Umbilical cord (tissue), 2 donors: ENCODE measurements around the gene CRCP. TPM values are rescaled to one million over a fixed set of nuclear protein-coding genes. Genes with fewer than 3 reads are reported as not detected.
"Not testable (repeated sequence)": the region's sequence is repeated elsewhere in the genome, so short reads cannot be mapped to it uniquely, and the experiment has no call there.

Source experiments
- DNase-seq: peaks from one replicate; pipeline ENCODE4 v3.0.0-alpha.2; 2015; ENCODE audit warnings: low spot score
- total RNA-seq: library from RNA; depleted of rRNA; stranded (reverse); fragments of >200 nt; gene quantifications from one replicate; pipeline ENCODE4 v1.2.3, GENCODE V29; 2014; ENCODE audit warnings: low replicate concordance; ENCODE audit not compliant: insufficient read depth

The CRCP gene
- total RNA-seq, 1 donor from 2014 or later, result 59.5 TPM

DNA sequence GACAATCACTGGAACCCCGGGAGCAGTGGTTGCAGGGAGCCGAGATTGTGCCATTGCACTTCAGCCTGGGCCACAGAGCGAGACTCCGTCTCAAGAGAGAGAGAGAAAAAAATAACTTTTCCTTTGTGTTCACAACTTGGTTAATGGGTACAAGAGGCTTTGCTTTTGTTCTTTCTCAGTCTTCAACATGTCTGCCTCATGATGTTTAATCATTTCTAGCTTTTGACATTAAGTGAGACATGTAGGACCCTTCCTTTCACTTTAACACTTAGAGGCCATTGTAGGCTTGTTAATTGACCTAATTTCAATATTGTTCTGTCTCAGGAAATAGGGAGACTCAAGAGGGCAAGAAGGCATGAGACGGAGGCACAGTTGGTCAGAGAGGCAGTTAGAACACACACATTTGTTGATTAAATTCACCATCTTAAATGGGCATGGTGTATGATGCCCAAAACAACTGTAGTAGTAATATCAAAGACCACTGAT lies 9.3 kb upstream of the CRCP start:
- DNase-seq, result no peak

DNA sequence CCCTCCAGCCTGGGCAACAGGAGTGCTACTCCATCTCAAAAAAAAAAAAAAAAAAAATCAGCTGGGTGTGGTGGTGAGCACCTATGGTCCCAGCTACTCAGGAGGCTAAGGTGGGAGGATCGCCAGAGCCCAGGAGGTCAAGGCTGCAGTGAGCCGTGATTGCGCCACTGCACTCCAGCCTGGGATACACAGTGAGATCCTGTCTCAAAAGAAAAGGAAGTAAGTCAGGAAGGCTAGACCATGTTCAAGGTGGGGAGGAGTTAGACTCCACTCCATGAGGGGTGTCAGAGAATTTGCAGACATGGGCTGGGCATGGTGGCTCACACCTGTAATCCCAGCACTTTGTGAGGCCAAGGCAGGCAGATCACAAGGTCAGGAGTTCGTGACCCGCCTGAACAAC lies 6.2 kb upstream of the CRCP start:
- not testable (repeated sequence) for DNase-seq

DNA sequence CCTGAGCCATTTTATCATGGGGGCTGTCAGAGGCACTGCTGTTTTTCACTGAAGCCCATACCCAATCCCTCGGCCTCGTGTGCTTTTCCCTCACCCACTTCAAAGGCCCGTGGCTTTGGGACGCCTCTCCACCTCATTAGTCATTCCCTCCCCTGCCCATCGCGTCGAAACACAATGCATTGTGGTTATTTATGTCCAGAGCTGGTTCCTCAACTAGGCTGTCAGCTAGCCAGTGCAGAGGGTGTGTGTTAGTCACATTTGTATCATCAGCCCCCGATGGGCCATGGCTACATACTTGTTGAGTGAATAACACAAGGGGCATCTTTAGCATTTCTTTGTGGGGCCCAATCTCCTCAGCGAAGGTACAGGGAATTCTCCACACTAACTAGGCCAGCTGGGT lies 3.8 kb upstream of the CRCP start:
- DNase-seq, result no peak

DNA sequence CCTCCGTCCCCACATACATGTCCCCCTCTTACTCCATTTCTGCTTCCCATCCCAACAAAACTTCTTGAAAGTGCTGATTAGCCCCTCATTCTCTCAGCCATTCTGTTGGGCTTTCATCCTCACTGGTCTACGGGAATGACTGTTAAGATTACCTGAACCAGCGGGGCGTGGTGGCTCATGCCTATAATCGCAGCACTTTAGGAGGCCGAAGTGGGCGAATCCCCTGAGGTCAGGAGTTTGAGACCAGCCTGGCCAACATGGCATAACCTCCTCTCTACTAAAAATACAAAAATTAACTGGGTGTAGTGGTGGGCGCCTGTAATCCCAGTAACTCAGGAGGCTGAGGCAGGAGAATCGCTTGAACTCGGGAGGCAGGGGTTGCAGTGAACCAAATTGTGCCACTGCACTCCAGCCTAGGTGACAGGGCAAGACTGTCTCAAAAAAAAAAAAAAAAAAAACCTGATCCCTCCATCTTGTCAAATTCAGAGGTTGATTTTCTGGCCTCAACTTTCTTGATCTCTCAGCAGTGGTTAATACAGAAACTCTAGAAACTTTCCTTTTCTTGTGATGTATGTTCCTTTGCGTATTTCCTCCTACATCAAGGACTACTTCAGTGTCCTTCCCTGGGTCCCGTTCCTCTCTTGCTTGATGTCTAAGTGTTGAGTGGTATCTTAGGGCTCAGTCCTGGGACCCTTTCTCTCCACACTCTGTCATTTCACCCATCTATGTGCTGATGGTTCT lies 2.2 kb downstream of the CRCP start:
- not testable (repeated sequence) for DNase-seq

GRCh38 chr7:66118603-66119002 lies 4.0 kb downstream of the CRCP start:
- DNase-seq, result no peak

DNA sequence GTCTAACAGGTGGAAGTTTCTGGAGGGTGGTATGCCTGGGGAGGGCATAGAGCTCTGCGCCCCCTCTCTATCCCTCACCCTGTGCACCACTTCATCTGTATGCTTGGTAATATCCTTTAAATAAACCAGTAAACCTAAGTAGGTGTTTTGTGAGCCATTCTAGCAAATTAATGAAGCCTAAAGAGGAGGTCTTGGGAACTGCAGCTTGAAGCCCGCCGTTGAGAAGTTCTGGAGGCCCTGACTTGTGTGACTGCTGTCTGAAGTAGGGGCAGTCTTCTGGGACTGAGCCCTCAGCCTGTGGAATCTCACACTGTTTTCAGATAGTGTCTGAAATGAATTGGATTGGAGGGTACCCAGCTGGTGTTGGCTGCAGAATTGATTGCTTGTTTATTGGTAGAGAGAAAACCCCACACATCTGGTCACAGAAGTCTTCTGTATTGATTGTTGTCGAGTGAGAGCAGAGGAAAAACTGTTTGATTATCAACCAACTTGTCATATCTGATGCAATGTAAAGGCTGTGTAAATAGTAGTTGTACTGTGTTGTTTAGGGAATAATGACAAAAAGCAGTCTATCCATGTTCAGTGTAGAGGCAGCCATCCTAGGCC lies 4.7 kb downstream of the CRCP start:
- DNase-seq, result no peak

DNA sequence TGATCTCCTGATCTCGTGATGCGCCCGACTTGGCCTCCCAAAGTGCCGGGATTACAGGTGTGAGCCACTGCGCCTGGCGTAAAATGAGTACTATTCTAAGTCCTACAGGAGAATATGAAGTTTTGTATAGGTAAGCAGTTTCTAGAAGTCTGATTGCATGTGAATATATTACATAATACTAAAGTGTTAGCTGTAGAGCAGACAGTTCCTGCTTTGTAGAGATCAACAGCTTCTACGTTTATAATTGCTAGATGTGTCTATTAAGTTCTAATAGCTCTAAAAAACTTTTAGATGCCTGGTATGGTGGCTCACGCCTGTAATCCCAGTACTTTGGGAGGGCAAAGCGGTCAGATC lies 8.5 kb downstream of the CRCP start:
- DNase-seq, result no peak

DNA sequence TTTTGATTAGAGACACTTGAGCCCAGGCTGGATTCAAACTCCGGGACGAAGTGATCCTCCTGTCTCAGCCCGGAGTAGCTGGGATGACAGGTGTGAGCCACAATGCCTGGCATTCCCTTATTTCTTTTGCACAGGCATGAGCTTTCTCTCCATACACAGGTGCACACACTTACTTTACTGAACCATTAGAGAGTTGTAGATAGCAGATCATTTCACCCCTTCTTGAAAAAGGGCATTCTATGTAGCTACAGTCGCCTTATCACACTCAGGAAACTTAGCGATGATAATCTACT lies 9.9 kb downstream of the CRCP start:
- DNase-seq, result not testable (repeated sequence)

GRCh38 chr7:66125052-66125694 lies 10.5 kb downstream of the CRCP start:
- DNase-seq, result no peak

GRCh38 chr7:66125781-66126352 lies 11.2 kb downstream of the CRCP start:
- not testable (repeated sequence) for DNase-seq

DNA sequence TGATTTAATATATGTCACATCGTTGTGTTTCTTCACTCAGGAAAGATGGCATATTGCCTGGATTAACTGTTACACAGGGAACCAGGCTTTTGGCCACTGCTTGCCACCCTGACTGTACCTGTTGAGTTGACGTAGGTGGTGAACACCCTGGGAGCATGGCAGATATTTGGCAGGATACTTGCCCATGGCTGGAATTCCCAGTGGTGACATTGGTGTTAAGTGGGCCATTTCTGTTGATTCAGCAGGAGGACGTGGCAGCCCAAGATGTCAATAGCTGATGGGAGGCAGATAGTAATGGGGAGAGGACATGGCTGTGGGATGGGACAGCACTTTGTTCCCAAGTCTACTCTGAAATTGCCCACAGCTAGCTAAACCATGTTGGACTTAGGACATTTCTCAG lies 12.5 kb downstream of the CRCP start:
- DNase-seq, result not testable (repeated sequence)

GRCh38 chr7:66138994-66139752 lies 24.5 kb downstream of the CRCP start:
- no peak for DNase-seq

DNA sequence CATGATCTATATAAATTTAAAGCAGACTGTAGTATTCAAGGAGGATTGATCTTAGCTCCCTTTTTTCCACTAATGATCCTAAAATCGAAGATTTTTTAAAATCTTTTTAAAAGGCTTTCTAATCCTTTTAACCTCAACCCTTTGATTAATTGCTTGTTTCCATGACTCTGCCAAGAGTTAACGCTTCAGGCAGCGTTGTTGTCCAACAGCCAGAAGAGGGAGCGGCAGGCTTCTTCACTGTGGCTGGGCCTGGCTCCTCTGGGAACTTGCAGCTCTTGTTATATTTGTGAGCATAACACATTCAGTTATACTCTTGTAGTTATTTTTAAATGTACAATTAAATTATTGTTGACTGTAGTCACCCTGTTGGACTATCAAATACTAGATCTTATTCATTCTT lies 26.3 kb downstream of the CRCP start:
- peak; percentile 73 for DNase-seq

DNA sequence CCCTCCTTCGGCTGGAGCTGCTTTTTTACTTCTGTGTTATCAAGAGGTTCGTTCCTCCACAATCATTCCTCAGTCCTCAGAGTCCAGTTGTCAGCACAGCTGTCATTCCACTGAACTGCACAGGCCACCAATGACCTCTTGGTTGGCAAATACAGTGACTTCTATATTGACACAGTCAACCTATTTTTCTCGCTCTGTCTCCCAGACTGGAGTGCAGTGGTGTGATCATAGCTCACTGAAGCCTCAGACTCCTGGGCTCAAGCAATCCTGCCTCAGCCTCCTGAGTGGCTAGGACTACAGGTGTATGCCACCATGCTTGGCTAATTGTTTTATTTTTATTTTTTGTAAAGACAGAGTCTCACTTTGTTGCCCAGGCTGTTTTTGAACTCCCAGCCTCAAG lies 27.7 kb downstream of the CRCP start:
- no peak for DNase-seq

DNA sequence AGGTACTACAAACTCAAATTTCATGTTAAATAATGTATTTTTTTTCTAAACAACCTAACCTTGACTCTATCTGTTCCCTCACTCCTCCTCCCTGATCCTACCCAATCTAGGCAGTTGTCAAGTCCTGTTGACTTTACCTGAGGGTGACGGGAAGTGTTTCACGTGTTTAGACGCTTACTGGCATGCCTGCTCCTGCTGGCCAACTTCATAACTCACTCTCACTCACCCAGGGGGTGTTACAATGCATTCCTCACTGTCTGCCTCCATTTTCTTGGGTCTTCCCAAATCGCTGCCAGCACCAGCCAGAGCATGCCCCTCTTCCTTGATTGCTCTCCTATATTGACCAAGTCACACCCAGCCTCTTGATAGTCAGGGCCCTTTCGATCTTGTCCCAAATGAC lies 28.3 kb downstream of the CRCP start:
- no peak for DNase-seq

GRCh38 chr7:66143876-66144332 lies 29.3 kb downstream of the CRCP start:
- no peak for DNase-seq

DNA sequence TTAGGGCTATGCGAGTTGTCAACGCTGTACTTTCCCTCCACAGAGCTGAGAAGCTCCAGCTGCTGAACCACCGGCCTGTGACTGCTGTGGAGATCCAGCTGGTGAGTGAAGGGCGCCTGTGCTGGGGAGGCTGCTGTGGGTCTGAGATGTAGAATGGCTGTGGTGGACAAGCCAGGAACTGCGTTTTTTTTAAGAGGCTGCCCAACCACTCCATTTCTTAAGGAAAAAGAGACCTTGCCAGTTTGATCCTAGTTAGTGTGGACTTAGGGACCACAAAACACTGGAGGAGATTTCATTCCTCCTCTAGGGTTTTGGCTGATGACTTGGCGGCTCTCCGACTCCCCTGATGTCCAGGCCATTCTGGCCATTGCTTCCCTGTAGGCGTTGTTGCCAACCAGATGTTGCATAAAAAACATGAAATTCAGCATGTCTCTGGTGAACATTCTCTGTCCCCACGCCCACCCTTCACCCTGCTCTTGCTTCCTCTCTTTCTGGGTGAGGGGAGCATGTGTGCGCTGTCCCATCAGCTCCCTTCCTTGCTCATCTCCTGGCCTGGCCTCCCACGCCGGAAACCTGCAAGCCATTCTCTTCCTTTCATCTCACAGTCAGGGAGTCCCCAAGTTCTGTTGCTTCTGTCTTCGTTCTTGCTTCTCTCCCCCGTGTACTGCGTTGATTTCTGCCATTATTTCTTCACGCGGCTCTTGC lies 30.9 kb downstream of the CRCP start:
- peak; percentile 87 for DNase-seq

- peak; percentile 63 for DNase-seq
Observed at GRCh38 chr7:66146701-66147100, 32.1 kb downstream of the CRCP start.

DNA sequence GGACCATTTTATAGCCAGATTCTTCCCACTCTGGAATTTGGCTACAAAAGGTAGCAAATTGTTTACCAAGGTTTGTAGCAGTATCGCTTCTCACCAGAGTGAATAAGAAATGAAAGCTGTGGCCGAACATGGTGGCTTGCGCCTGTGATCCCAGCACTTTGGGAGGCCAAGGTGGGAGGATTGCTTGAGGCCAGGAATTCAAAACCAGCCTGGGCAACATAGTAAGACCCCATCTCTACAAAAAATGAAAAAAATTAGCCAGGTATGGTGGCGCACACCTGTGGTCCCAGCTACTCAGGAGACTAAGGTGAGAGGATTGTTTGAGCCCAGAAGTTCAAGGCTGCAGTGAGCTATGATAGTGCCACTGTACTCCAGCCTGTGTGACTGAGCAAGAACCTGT lies 33.0 kb downstream of the CRCP start:
- not testable (repeated sequence) for DNase-seq

DNA sequence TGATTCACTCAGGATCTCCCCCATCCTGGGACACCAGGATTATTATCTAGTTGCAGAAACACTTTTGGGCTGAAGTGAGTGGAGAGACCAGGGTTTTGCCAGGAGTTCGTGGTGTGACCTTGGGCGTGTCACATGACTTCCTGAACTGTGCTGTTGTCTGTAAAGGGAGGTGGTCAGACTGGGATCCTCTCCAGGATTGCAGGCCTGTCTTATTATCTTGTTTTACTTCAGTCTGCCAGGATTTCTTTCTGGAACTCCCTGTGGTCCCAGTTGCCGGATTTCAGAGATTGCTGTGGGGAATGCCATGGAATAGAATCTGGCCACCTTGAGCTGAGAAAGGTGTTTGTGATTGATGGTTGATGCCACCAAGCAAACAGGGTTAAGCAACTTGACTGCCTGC lies 35.8 kb downstream of the CRCP start:
- DNase-seq, result peak; percentile 54
